ENCODE results near the gene PITX1. TPM values are rescaled to one million over a fixed set of nuclear protein-coding genes. Genes with fewer than 3 reads are reported as not detected.

PITX1 gene
- total RNA-seq, 1 donor from 2014 or later = not detected

GRCh38 chr5:135020111-135020895 is 13.7 kb downstream of the PITX1 start:
- Histone ChIP-seq H3K4me3 (ENCODE audit: low read depth, low read length) (no peak overlapping the region), H3K36me3 (ENCODE audit: control insufficient read depth, insufficient read depth, low read length) (no peaks in the 10 kb centered on the region), H3K27me3 (ENCODE audit: control insufficient read depth, insufficient read depth, low read length) (peaks cover 2% of the 10 kb centered on the region)
- DNase-seq (ENCODE audit: low read depth) = no peak
- no peak for TF ChIP-seq CTCF (IDR thresholded peaks at IDR 0.05; ENCODE audit: insufficient read depth, low read length, poor library complexity, severe bottlenecking)

GRCh38 chr5:135019314-135019713 is 14.7 kb downstream of the PITX1 start:
- DNase-seq (ENCODE audit: low read depth) = no peak
- H3K27me3 ChIP-seq (ENCODE audit: control insufficient read depth, insufficient read depth, low read length) = peaks cover 2% of the 10 kb centered on the region
- no peak for TF ChIP-seq CTCF (IDR thresholded peaks at IDR 0.05; ENCODE audit: insufficient read depth, low read length, poor library complexity, severe bottlenecking)

GRCh38 chr5:135018457-135018856 is 15.6 kb downstream of the PITX1 start:
- no peak overlapping the region for H3K4me3 ChIP-seq (ENCODE audit: low read depth, low read length)
- no peak for TF ChIP-seq CTCF (IDR thresholded peaks at IDR 0.05; ENCODE audit: insufficient read depth, low read length, poor library complexity, severe bottlenecking)
- DNase-seq (ENCODE audit: low read depth) = no peak
- H3K36me3 ChIP-seq (ENCODE audit: control insufficient read depth, insufficient read depth, low read length) = no peaks in the 10 kb centered on the region
- peaks cover 2% of the 10 kb centered on the region for H3K27me3 ChIP-seq (ENCODE audit: control insufficient read depth, insufficient read depth, low read length)

More at GRCh38 chr5:135019314-135019713, 14.7 kb downstream of the PITX1 start:
- no peaks in the 10 kb centered on the region for H3K36me3 ChIP-seq (ENCODE audit: control insufficient read depth, insufficient read depth, low read length)
- no peak overlapping the region for H3K4me3 ChIP-seq (ENCODE audit: low read depth, low read length)

- H3K27me3 ChIP-seq (ENCODE audit: control insufficient read depth, insufficient read depth, low read length) = peaks cover 2% of the 10 kb centered on the region
- TF ChIP-seq CTCF (IDR thresholded peaks at IDR 0.05; ENCODE audit: insufficient read depth, low read length, poor library complexity, severe bottlenecking) = no peak
- H3K4me3 ChIP-seq (ENCODE audit: low read depth, low read length) = no peak overlapping the region
- DNase-seq (ENCODE audit: low read depth) = no peak
- no peaks in the 10 kb centered on the region for H3K36me3 ChIP-seq (ENCODE audit: control insufficient read depth, insufficient read depth, low read length)
Observed at GRCh38 chr5:135016861-135017290, 17.2 kb downstream of the PITX1 start.

GRCh38 chr5:135015942-135016341 is 18.1 kb downstream of the PITX1 start:
- no peak for DNase-seq (ENCODE audit: low read depth)
- Histone ChIP-seq H3K4me3 (ENCODE audit: low read depth, low read length) (no peak overlapping the region), H3K27me3 (ENCODE audit: control insufficient read depth, insufficient read depth, low read length) (peaks cover 2% of the 10 kb centered on the region), H3K36me3 (ENCODE audit: control insufficient read depth, insufficient read depth, low read length) (no peaks in the 10 kb centered on the region)
- TF ChIP-seq CTCF (IDR thresholded peaks at IDR 0.05; ENCODE audit: insufficient read depth, low read length, poor library complexity, severe bottlenecking) = no peak
